Measurements from ENCODE around the gene USH2A.

USH2A gene

GRCh38 chr1:216186816-216187215, 236.4 kb downstream of the USH2A start:
- no peaks in the 10 kb centered on the region for H3K4me1 ChIP-seq (ENCODE audit: control insufficient read depth in 5 of 5, insufficient read depth in 5 of 5, low read length in 5 of 5)
- no peak overlapping the region for H3K9ac ChIP-seq (ENCODE audit: low read length in 5 of 5)
- no peaks in the 10 kb centered on the region for H3K36me3 ChIP-seq (ENCODE audit: control insufficient read depth in 5 of 5, insufficient read depth in 5 of 5, low read length in 5 of 5)
- H3K27ac ChIP-seq (ENCODE audit: low read depth, low read length) = no peak overlapping the region
- H3K9me3 ChIP-seq (ENCODE audit: control insufficient read depth in 5 of 5, low read length in 5 of 5) = no peaks in the 10 kb centered on the region
- no peak overlapping the region for H3K4me3 ChIP-seq (ENCODE audit: low read depth in 1 of 5, low read length in 5 of 5)
- H3K27me3 ChIP-seq (ENCODE audit: control insufficient read depth in 5 of 5, insufficient read depth in 4 of 5, low read length in 5 of 5) = no peaks in the 10 kb centered on the region

- Histone ChIP-seq H3K27ac (ENCODE audit: low read depth, low read length) (no peak overlapping the region), H3K9me3 (ENCODE audit: control insufficient read depth in 5 of 5, low read length in 5 of 5) (no peaks in the 10 kb centered on the region), H3K36me3 (ENCODE audit: control insufficient read depth in 5 of 5, insufficient read depth in 5 of 5, low read length in 5 of 5) (no peaks in the 10 kb centered on the region), H3K4me3 (ENCODE audit: low read depth in 1 of 5, low read length in 5 of 5) (no peak overlapping the region), H3K4me1 (ENCODE audit: control insufficient read depth in 5 of 5, insufficient read depth in 5 of 5, low read length in 5 of 5) (no peaks in the 10 kb centered on the region), H3K9ac (ENCODE audit: low read length in 5 of 5) (no peak overlapping the region), H3K27me3 (ENCODE audit: control insufficient read depth in 5 of 5, insufficient read depth in 4 of 5, low read length in 5 of 5) (no peaks in the 10 kb centered on the region)
Measured at GRCh38 chr1:216186141-216186540, 237.1 kb downstream of the USH2A start.

GRCh38 chr1:216184126-216184680, 239.0 kb downstream of the USH2A start:
- H3K27ac ChIP-seq (ENCODE audit: low read depth, low read length) = no peak overlapping the region

GRCh38 chr1:216183454-216183853, 239.8 kb downstream of the USH2A start:
- H3K36me3 ChIP-seq (ENCODE audit: control insufficient read depth in 5 of 5, insufficient read depth in 5 of 5, low read length in 5 of 5) = no peaks in the 10 kb centered on the region
- no peak overlapping the region for H3K9ac ChIP-seq (ENCODE audit: low read length in 5 of 5)
- no peaks in the 10 kb centered on the region for H3K9me3 ChIP-seq (ENCODE audit: control insufficient read depth in 5 of 5, low read length in 5 of 5)
- no peaks in the 10 kb centered on the region for H3K4me1 ChIP-seq (ENCODE audit: control insufficient read depth in 5 of 5, insufficient read depth in 5 of 5, low read length in 5 of 5)
- H3K27me3 ChIP-seq (ENCODE audit: control insufficient read depth in 5 of 5, insufficient read depth in 4 of 5, low read length in 5 of 5) = no peaks in the 10 kb centered on the region
- H3K27ac ChIP-seq (ENCODE audit: low read depth, low read length) = no peak overlapping the region
- H3K4me3 ChIP-seq (ENCODE audit: low read depth in 1 of 5, low read length in 5 of 5) = no peak overlapping the region

More at GRCh38 chr1:216184126-216184680, 239.0 kb downstream of the USH2A start:
- Histone ChIP-seq H3K4me3 (ENCODE audit: low read depth in 1 of 5, low read length in 5 of 5) (no peak overlapping the region), H3K4me1 (ENCODE audit: control insufficient read depth in 5 of 5, insufficient read depth in 5 of 5, low read length in 5 of 5) (no peaks in the 10 kb centered on the region), H3K9me3 (ENCODE audit: control insufficient read depth in 5 of 5, low read length in 5 of 5) (no peaks in the 10 kb centered on the region), H3K27me3 (ENCODE audit: control insufficient read depth in 5 of 5, insufficient read depth in 4 of 5, low read length in 5 of 5) (no peaks in the 10 kb centered on the region), H3K36me3 (ENCODE audit: control insufficient read depth in 5 of 5, insufficient read depth in 5 of 5, low read length in 5 of 5) (no peaks in the 10 kb centered on the region), H3K9ac (ENCODE audit: low read length in 5 of 5) (no peak overlapping the region)

- Histone ChIP-seq H3K27ac (ENCODE audit: low read depth, low read length) (no peak overlapping the region), H3K4me3 (ENCODE audit: low read depth in 1 of 5, low read length in 5 of 5) (no peak overlapping the region), H3K9me3 (ENCODE audit: control insufficient read depth in 5 of 5, low read length in 5 of 5) (no peaks in the 10 kb centered on the region), H3K9ac (ENCODE audit: low read length in 5 of 5) (no peak overlapping the region), H3K36me3 (ENCODE audit: control insufficient read depth in 5 of 5, insufficient read depth in 5 of 5, low read length in 5 of 5) (no peaks in the 10 kb centered on the region), H3K27me3 (ENCODE audit: control insufficient read depth in 5 of 5, insufficient read depth in 4 of 5, low read length in 5 of 5) (no peaks in the 10 kb centered on the region), H3K4me1 (ENCODE audit: control insufficient read depth in 5 of 5, insufficient read depth in 5 of 5, low read length in 5 of 5) (peaks cover 0 to 3% (median 0%) of the 10 kb centered on the region in 5 donors)
Measured at GRCh38 chr1:216183007-216183406, 240.2 kb downstream of the USH2A start.

GRCh38 chr1:216181590-216181989, 241.7 kb downstream of the USH2A start:
- Histone ChIP-seq H3K4me1 (ENCODE audit: control insufficient read depth in 5 of 5, insufficient read depth in 5 of 5, low read length in 5 of 5) (peaks cover 0 to 4% (median 0%) of the 10 kb centered on the region in 5 donors), H3K9ac (ENCODE audit: low read length in 5 of 5) (no peak overlapping the region), H3K36me3 (ENCODE audit: control insufficient read depth in 5 of 5, insufficient read depth in 5 of 5, low read length in 5 of 5) (no peaks in the 10 kb centered on the region), H3K27ac (ENCODE audit: low read depth, low read length) (no peak overlapping the region), H3K27me3 (ENCODE audit: control insufficient read depth in 5 of 5, insufficient read depth in 4 of 5, low read length in 5 of 5) (no peaks in the 10 kb centered on the region), H3K9me3 (ENCODE audit: control insufficient read depth in 5 of 5, low read length in 5 of 5) (no peaks in the 10 kb centered on the region), H3K4me3 (ENCODE audit: low read depth in 1 of 5, low read length in 5 of 5) (no peak overlapping the region)

- no peaks in the 10 kb centered on the region for H3K36me3 ChIP-seq (ENCODE audit: control insufficient read depth in 5 of 5, insufficient read depth in 5 of 5, low read length in 5 of 5)
- peaks cover 0 to 4% (median 0%) of the 10 kb centered on the region in 5 donors for H3K4me1 ChIP-seq (ENCODE audit: control insufficient read depth in 5 of 5, insufficient read depth in 5 of 5, low read length in 5 of 5)
- H3K4me3 ChIP-seq (ENCODE audit: low read depth in 1 of 5, low read length in 5 of 5) = no peak overlapping the region
- no peak overlapping the region for H3K27ac ChIP-seq (ENCODE audit: low read depth, low read length)
- H3K27me3 ChIP-seq (ENCODE audit: control insufficient read depth in 5 of 5, insufficient read depth in 4 of 5, low read length in 5 of 5) = no peaks in the 10 kb centered on the region
- no peaks in the 10 kb centered on the region for H3K9me3 ChIP-seq (ENCODE audit: control insufficient read depth in 5 of 5, low read length in 5 of 5)
- no peak overlapping the region for H3K9ac ChIP-seq (ENCODE audit: low read length in 5 of 5)
Measured at GRCh38 chr1:216178281-216178680, 245.0 kb downstream of the USH2A start.

- Histone ChIP-seq H3K27ac (ENCODE audit: low read depth, low read length) (no peak overlapping the region), H3K27me3 (ENCODE audit: control insufficient read depth in 5 of 5, insufficient read depth in 4 of 5, low read length in 5 of 5) (no peaks in the 10 kb centered on the region), H3K9ac (ENCODE audit: low read length in 5 of 5) (no peak overlapping the region), H3K36me3 (ENCODE audit: control insufficient read depth in 5 of 5, insufficient read depth in 5 of 5, low read length in 5 of 5) (no peaks in the 10 kb centered on the region), H3K4me1 (ENCODE audit: control insufficient read depth in 5 of 5, insufficient read depth in 5 of 5, low read length in 5 of 5) (peaks cover 0 to 4% (median 0%) of the 10 kb centered on the region in 5 donors), H3K9me3 (ENCODE audit: control insufficient read depth in 5 of 5, low read length in 5 of 5) (no peaks in the 10 kb centered on the region), H3K4me3 (ENCODE audit: low read depth in 1 of 5, low read length in 5 of 5) (no peak overlapping the region)
Measured at GRCh38 chr1:216176970-216177369, 246.3 kb downstream of the USH2A start.

- no peaks in the 10 kb centered on the region for H3K36me3 ChIP-seq (ENCODE audit: control insufficient read depth in 5 of 5, insufficient read depth in 5 of 5, low read length in 5 of 5)
- H3K4me1 ChIP-seq (ENCODE audit: control insufficient read depth in 5 of 5, insufficient read depth in 5 of 5, low read length in 5 of 5) = peaks cover 0 to 4% (median 0%) of the 10 kb centered on the region in 5 donors
- no peaks in the 10 kb centered on the region for H3K27me3 ChIP-seq (ENCODE audit: control insufficient read depth in 5 of 5, insufficient read depth in 4 of 5, low read length in 5 of 5)
- H3K9ac ChIP-seq (ENCODE audit: low read length in 5 of 5) = no peak overlapping the region
- H3K27ac ChIP-seq (ENCODE audit: low read depth, low read length) = no peak overlapping the region
- H3K9me3 ChIP-seq (ENCODE audit: control insufficient read depth in 5 of 5, low read length in 5 of 5) = no peaks in the 10 kb centered on the region
- H3K4me3 ChIP-seq (ENCODE audit: low read depth in 1 of 5, low read length in 5 of 5) = no peak overlapping the region
Measured at GRCh38 chr1:216175714-216176113, 247.5 kb downstream of the USH2A start.

GRCh38 chr1:216173376-216173995, 249.8 kb downstream of the USH2A start:
- no peak overlapping the region for H3K27ac ChIP-seq (ENCODE audit: low read depth, low read length)
- H3K4me1 ChIP-seq (ENCODE audit: control insufficient read depth in 5 of 5, insufficient read depth in 5 of 5, low read length in 5 of 5) = peaks cover 0 to 4% (median 0%) of the 10 kb centered on the region in 5 donors
- no peaks in the 10 kb centered on the region for H3K27me3 ChIP-seq (ENCODE audit: control insufficient read depth in 5 of 5, insufficient read depth in 4 of 5, low read length in 5 of 5)
- peaks cover 0 to 5% (median 0%) of the 10 kb centered on the region in 5 donors for H3K9me3 ChIP-seq (ENCODE audit: control insufficient read depth in 5 of 5, low read length in 5 of 5)
- no peak overlapping the region for H3K4me3 ChIP-seq (ENCODE audit: low read depth in 1 of 5, low read length in 5 of 5)
- H3K9ac ChIP-seq (ENCODE audit: low read length in 5 of 5) = no peak overlapping the region
- no peaks in the 10 kb centered on the region for H3K36me3 ChIP-seq (ENCODE audit: control insufficient read depth in 5 of 5, insufficient read depth in 5 of 5, low read length in 5 of 5)

Measured in subcutaneous abdominal adipose tissue (tissue), 5 donors.